A549 (cell line): ENCODE measurements around the gene SHE. TPM values are rescaled to one million over a fixed set of nuclear protein-coding genes. Genes with fewer than 3 reads are reported as not detected.

Source experiments
- ATAC-seq, 2 experiments: fragments of 200-7000 bp in 1 of 2; fragments of >200 bp in 1 of 2; cut with Nextera tagmentation in 1 of 2; cut with Tn5 transposase in 1 of 2; 3 replicates each; pipeline versions ENCODE4 v1.8.0 to v1.9.1; 2018 to 2020; ENCODE audit warnings: mild to moderate bottlenecking in 1 of 2, moderate library complexity in 1 of 2
- CTCF ChIA-PET: fragments of 300-600 bp; sonication (Branson Sonifier 250); formaldehyde crosslinking; extraction: SDS; loops from one replicate; lab custom pipeline; 2021; ENCODE audit warnings: antibody characterized with exemption, inconsistent platforms; lab: Yijun Ruan, JAX
- POLR2A ChIA-PET: fragments of 350-600 bp; formaldehyde crosslinking; extraction: SDS; loops from one replicate; lab custom pipeline; 2021; ENCODE audit warnings: antibody characterized with exemption, inconsistent platforms; lab: Yijun Ruan, JAX
- DNase-seq, 2 experiments: peaks; one replicate each; pipeline versions ENCODE4 v3.0.0 to v3.0.0-alpha.2; 2011 to 2016; ENCODE audit warnings: low read depth in 1 of 2, low spot score in 1 of 2
- FAIRE-seq: peaks from 2 replicates; lab custom pipeline; 2011; peaks lifted over from hg19 to GRCh38; lab: Jason Lieb, UNC
- H3K27ac ChIP-seq, 2 experiments: fragments of >200 bp; sonication (Bioruptor Twin); formaldehyde crosslinking; 3 replicates each; pipeline ENCODE4 v1.5.1; 2016 to 2017
- H3K4me1 ChIP-seq: fragments of >200 bp; sonication (Bioruptor Twin); formaldehyde crosslinking; 3 replicates; pipeline ENCODE4 v1.6.1; 2016
- H3K4me2 ChIP-seq: fragments of >200 bp; sonication (Bioruptor Twin); formaldehyde crosslinking; 3 replicates; pipeline ENCODE4 v1.6.1; 2016
- H3K4me3 ChIP-seq: fragments of >200 bp; sonication (Bioruptor Twin); formaldehyde crosslinking; 3 replicates; pipeline ENCODE4 v1.5.1; 2016
- H3K9me3 ChIP-seq: fragments of >200 bp; sonication (Bioruptor Twin); formaldehyde crosslinking; 3 replicates; pipeline ENCODE4 v1.6.1; 2016
- BHLHE40 ChIP-seq: IDR thresholded peaks from 2 replicates; pipeline ENCODE4 v1.6.1; 2012; ENCODE audit warnings: low read depth, low read length, inconsistent platforms
- CBX2 ChIP-seq: fragments of 200-600 bp; sonication (generic); IDR thresholded peaks from 2 replicates; pipeline ENCODE4 v1.6.1; 2016; ENCODE audit warnings: low read depth, mild to moderate bottlenecking, borderline replicate concordance
- CBX8 ChIP-seq: fragments of 200-600 bp; sonication (generic); IDR thresholded peaks from 2 replicates; pipeline ENCODE4 v1.6.1; 2016
- CEBPB ChIP-seq, 2 experiments: fragments of >200 bp in 1 of 2; sonication (Bioruptor Twin) in 1 of 2; formaldehyde crosslinking in 1 of 2; IDR thresholded peaks; 2 replicates each; pipeline ENCODE4 v1.6.1; 2012 to 2016
- CHD2 ChIP-seq: fragments of 150-350 bp; IDR thresholded peaks from 2 replicates; pipeline ENCODE4 v1.6.1; 2014; ENCODE audit warnings: low read length; ENCODE audit not compliant: partially characterized antibody
- ELK1 ChIP-seq: fragments of 150-350 bp; IDR thresholded peaks from 2 replicates; pipeline ENCODE4 v1.6.1; 2014; ENCODE audit warnings: low read depth, mild to moderate bottlenecking, low read length
- EP300 ChIP-seq, 2 experiments: fragments of >200 bp; sonication (Bioruptor Twin); formaldehyde crosslinking; IDR thresholded peaks; 2 replicates in 1 of 2; 3 replicates in 1 of 2; pipeline ENCODE4 v1.6.1; 2016 to 2017
- FOXS1 ChIP-seq: fragments of 250-450 bp; sonication (Bioruptor Pico); IDR thresholded peaks from 2 replicates; pipeline ENCODE4 v1.5.0; 2020; ENCODE audit warnings: mild to moderate bottlenecking, moderate library complexity
- HEYL ChIP-seq: fragments of 250-450 bp; sonication (Bioruptor Pico); IDR thresholded peaks from 2 replicates; pipeline ENCODE4 v1.8.0; 2021; ENCODE audit warnings: mild to moderate bottlenecking, moderate library complexity
- HMGXB4 ChIP-seq: fragments of 250-450 bp; sonication (Bioruptor Pico); IDR thresholded peaks from 2 replicates; pipeline ENCODE4 v1.5.0; 2021; ENCODE audit warnings: mild to moderate bottlenecking, moderate library complexity, borderline replicate concordance
- KDM5A ChIP-seq: fragments of 200-600 bp; sonication (generic); IDR thresholded peaks from 2 replicates; pipeline ENCODE4 v1.6.1; 2016; ENCODE audit warnings: antibody characterized with exemption, mild to moderate bottlenecking
- MAZ ChIP-seq: fragments of 150-350 bp; IDR thresholded peaks from 2 replicates; pipeline ENCODE4 v1.6.1; 2014; ENCODE audit warnings: antibody characterized with exemption, low read depth, low read length, borderline replicate concordance
- MYC ChIP-seq: IDR thresholded peaks from 2 replicates; pipeline ENCODE4 v1.6.1; 2012; ENCODE audit warnings: mild to moderate bottlenecking, inconsistent platforms, low read length, improper control_type of control experiment, borderline replicate concordance
- NPAS2 ChIP-seq: fragments of 250-450 bp; sonication (Bioruptor Pico); IDR thresholded peaks from 2 replicates; pipeline ENCODE4 v1.8.0; 2022; ENCODE audit warnings: mild to moderate bottlenecking, moderate library complexity, borderline replicate concordance
- PHF8 ChIP-seq: fragments of 200-600 bp; sonication (generic); IDR thresholded peaks from 2 replicates; pipeline ENCODE4 v1.6.1; 2016; ENCODE audit warnings: low read depth, mild to moderate bottlenecking, antibody characterized with exemption, moderate library complexity, borderline replicate concordance
- POLR2A ChIP-seq: IDR thresholded peaks from 2 replicates; pipeline ENCODE4 v1.6.1; 2012; ENCODE audit warnings: mild to moderate bottlenecking, low read length
- RAD21 ChIP-seq, 2 experiments: fragments of >200 bp in 1 of 2; sonication (Bioruptor Twin) in 1 of 2; formaldehyde crosslinking in 1 of 2; IDR thresholded peaks in 1 of 2; conservative IDR thresholded peaks in 1 of 2; 2 replicates in 1 of 2; 3 replicates in 1 of 2; pipeline ENCODE4 v1.6.1; 2012 to 2018; ENCODE audit warnings: inconsistent platforms in 1 of 2
- RCOR1 ChIP-seq: fragments of 150-350 bp; IDR thresholded peaks from 2 replicates; pipeline ENCODE4 v1.6.1; 2014; ENCODE audit warnings: antibody characterized with exemption, low read length, low read depth
- RFX5 ChIP-seq: fragments of 450-650 bp; IDR thresholded peaks from 2 replicates; pipeline ENCODE4 v1.7.1; 2014; ENCODE audit warnings: antibody characterized with exemption, mild to moderate bottlenecking, moderate library complexity
- RNF2 ChIP-seq: fragments of 200-600 bp; sonication (generic); IDR thresholded peaks from 2 replicates; pipeline ENCODE4 v1.6.1; 2016; ENCODE audit warnings: low read depth, mild to moderate bottlenecking, antibody characterized with exemption, moderate library complexity, borderline replicate concordance
- TFCP2L1 ChIP-seq: fragments of 250-450 bp; sonication (Bioruptor Pico); IDR thresholded peaks from 2 replicates; pipeline ENCODE4 v1.5.0; 2021; ENCODE audit warnings: mild to moderate bottlenecking
- ZC3H11A ChIP-seq: fragments of 450-650 bp; IDR thresholded peaks from 2 replicates; pipeline ENCODE4 v1.6.1; 2014; ENCODE audit warnings: antibody characterized with exemption, mild to moderate bottlenecking
- ZFP36 ChIP-seq: fragments of 450-650 bp; IDR thresholded peaks from 2 replicates; pipeline ENCODE4 v1.6.1; 2014; ENCODE audit warnings: borderline replicate concordance; ENCODE audit not compliant: partially characterized antibody
- ZNF302 ChIP-seq: fragments of 250-450 bp; sonication (Bioruptor Pico); IDR thresholded peaks from 2 replicates; pipeline ENCODE4 v1.9.0; 2021; ENCODE audit warnings: inconsistent platforms, mild to moderate bottlenecking, moderate library complexity
- WGBS: methylation state at CpG from one replicate; pipeline ENCODE4 v1.1.6; 2017; ENCODE audit errors: missing lambda C conversion rate; 5-methylcytosine and 5-hydroxymethylcytosine counted together
- polyA plus RNA-seq, 4 experiments: library from polyadenylated mRNA; depleted of rRNA in 3 of 4; stranded (reverse); fragments of >200 nt; fragmentation: RNase III in 1 of 4; extraction: RNeasy Plus Mini Kit Qiagen cat#74134 plus additional on column Dnase treatment in 1 of 4; gene quantifications; 2 replicates in 3 of 4; 3 replicates in 1 of 4; pipeline ENCODE4 v1.2.3, GENCODE V29; 2011 to 2017

The SHE gene
- polyA plus RNA-seq, 2 of the 4 experiments (the other 2 are of a cell fraction): 0.03 TPM; not detected in 1

- no peak overlapping the region for H3K4me3 ChIP-seq
- no peak for ATAC-seq
- WGBS: 78% methylated on average over 4 of the region's 4 CpGs
- no peak overlapping the region for H3K27ac ChIP-seq
- no peak for TF ChIP-seq MAZ
- no peak for TF ChIP-seq RAD21 (conservative IDR thresholded peaks at IDR 0.05 in 1 of 2, IDR thresholded peaks at IDR 0.05 in 1 of 2)
- TF ChIP-seq CBX2: no peak
- no peak for TF ChIP-seq HMGXB4 (CRISPR knock-in tag)
- TF ChIP-seq RNF2: no peak
- no peak for TF ChIP-seq RCOR1
- TF ChIP-seq ZNF302 (CRISPR knock-in tag): no peak
- no peak for TF ChIP-seq CBX8
- no peak for TF ChIP-seq HEYL
- no peaks in the 10 kb centered on the region for H3K9me3 ChIP-seq
- ChIA-PET CTCF (interaction anchor here (0.7 to 5.4 kb wide), 5 partner anchors 9 to 470 kb away, joined by 3 to 34 read pairs (median 3); partner anchors contain the start of gene PYGO2), POLR2A (no interaction called here)
- no peaks in the 10 kb centered on the region for H3K4me1 ChIP-seq
- FAIRE-seq: no peak
- DNase-seq: no peak
- H3K4me2 ChIP-seq: no peak overlapping the region
These were observed 10.1 kb downstream of the SHE start for GRCh38 chr1:154492115-154492514.

GRCh38 chr1:154490317-154490716 is 11.9 kb downstream of the SHE start:
- WGBS: 29% methylated on average over 1 of the region's 1 CpG
- CTCF ChIA-PET: interaction anchor here (1.2 to 5.4 kb wide), 4 partner anchors 11 to 290 kb away, joined by 3 to 34 read pairs (median 9); no protein-coding TSS in a partner anchor
- FAIRE-seq: no peak
- no peak overlapping the region for H3K4me2 ChIP-seq
- ATAC-seq: no peak
- H3K9me3 ChIP-seq: no peaks in the 10 kb centered on the region
- no peak overlapping the region for H3K4me3 ChIP-seq
- no peaks in the 10 kb centered on the region for H3K4me1 ChIP-seq
- H3K27ac ChIP-seq: no peak overlapping the region
- TF ChIP-seq FOXS1: no peak
- no peak for TF ChIP-seq ELK1
- TF ChIP-seq EP300 (IDR thresholded peaks at IDR 0.05): no peak
- no peak for TF ChIP-seq PHF8
- TF ChIP-seq CHD2: no peak
- no peak for TF ChIP-seq ZFP36
- TF ChIP-seq RFX5: no peak
- TF ChIP-seq CEBPB (IDR thresholded peaks at IDR 0.05): no peak
- TF ChIP-seq MYC: no peak
- no peak for TF ChIP-seq KDM5A
- no peak for TF ChIP-seq TFCP2L1
- TF ChIP-seq ZC3H11A: no peak
- no peak for TF ChIP-seq ZNF302 (CRISPR knock-in tag)
- TF ChIP-seq NPAS2 (CRISPR knock-in tag): no peak
- no peak for TF ChIP-seq POLR2A
- TF ChIP-seq RAD21 (conservative IDR thresholded peaks at IDR 0.05 in 1 of 2, IDR thresholded peaks at IDR 0.05 in 1 of 2): no peak
- TF ChIP-seq BHLHE40: no peak
- DNase-seq: no peak
- POLR2A ChIA-PET: no interaction called here
